Measurements from ENCODE around the gene F7. TPM values are rescaled to one million over a fixed set of nuclear protein-coding genes. Genes with fewer than 3 reads are reported as not detected.

The F7 gene
- total RNA-seq, 4 donors from 2014 or later: not detected

DNA sequence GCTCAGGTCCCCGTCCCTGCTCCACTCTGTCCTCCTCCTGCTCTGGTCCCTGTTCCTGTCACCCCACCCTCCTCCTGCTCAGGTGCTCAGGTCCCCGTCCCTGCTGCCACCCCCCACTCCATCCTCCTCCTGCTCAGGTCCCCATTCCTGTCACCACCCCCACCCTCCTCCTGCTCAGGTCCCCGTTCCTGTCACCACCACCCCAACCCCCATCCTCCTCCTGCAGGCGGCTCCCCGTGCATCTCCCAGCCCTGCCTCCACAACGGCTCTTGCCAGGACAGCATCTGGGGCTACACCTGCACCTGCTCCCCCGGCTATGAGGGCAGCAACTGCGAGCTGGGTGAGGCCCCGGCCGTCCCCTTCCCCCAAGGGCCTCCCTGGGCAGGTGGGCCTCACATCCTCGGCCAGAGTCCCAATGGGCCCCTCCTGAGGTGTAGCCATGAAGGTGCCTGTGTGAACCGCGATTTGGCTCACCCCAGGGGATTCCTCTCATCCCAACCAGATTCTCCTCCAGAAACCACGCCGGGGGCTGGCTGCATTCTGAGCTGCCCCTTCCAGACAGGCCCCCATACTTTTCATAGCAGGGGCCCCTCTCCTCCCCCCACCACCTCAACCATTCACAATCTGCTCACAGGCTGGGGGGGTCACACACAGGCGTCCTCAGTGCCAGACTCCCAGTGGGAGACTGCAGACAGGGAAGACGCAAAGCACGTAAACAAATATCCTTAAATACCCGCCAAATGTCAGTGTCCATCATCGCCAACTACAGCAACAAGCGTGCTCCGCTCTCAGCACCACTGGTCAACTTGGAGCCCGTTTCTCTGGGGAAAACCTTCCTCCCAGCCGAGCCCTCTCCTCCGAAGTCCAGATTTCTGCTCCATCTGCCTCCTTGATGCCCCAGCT is 57.4 kb downstream of the F7 start:
- 30 to 36% methylated on average over 23 to 24 of the region's 25 CpGs for WGBS, 2 donors
- H3K27me3 ChIP-seq: no peaks in the 10 kb centered on the region
- H3K9me3 ChIP-seq: no peaks in the 10 kb centered on the region
- no peaks in the 10 kb centered on the region for H3K36me3 ChIP-seq
- TF ChIP-seq POLR2A (IDR thresholded peaks at IDR 0.05): no peak
- TF ChIP-seq, protein P1, sequence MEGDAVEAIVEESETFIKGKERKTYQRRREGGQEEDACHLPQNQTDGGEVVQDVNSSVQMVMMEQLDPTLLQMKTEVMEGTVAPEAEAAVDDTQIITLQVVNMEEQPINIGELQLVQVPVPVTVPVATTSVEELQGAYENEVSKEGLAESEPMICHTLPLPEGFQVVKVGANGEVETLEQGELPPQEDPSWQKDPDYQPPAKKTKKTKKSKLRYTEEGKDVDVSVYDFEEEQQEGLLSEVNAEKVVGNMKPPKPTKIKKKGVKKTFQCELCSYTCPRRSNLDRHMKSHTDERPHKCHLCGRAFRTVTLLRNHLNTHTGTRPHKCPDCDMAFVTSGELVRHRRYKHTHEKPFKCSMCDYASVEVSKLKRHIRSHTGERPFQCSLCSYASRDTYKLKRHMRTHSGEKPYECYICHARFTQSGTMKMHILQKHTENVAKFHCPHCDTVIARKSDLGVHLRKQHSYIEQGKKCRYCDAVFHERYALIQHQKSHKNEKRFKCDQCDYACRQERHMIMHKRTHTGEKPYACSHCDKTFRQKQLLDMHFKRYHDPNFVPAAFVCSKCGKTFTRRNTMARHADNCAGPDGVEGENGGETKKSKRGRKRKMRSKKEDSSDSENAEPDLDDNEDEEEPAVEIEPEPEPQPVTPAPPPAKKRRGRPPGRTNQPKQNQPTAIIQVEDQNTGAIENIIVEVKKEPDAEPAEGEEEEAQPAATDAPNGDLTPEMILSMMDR (IDR thresholded peaks at IDR 0.05): no peak
- no peak for DNase-seq
- H3K4me1 ChIP-seq: no peaks in the 10 kb centered on the region
- H3K4me3 ChIP-seq (replicated peaks in 1 of 3): no peak overlapping the region
- intact Hi-C loops (cut with DNase I): no loop called here
- H3K27ac ChIP-seq: no peak overlapping the region

DNA sequence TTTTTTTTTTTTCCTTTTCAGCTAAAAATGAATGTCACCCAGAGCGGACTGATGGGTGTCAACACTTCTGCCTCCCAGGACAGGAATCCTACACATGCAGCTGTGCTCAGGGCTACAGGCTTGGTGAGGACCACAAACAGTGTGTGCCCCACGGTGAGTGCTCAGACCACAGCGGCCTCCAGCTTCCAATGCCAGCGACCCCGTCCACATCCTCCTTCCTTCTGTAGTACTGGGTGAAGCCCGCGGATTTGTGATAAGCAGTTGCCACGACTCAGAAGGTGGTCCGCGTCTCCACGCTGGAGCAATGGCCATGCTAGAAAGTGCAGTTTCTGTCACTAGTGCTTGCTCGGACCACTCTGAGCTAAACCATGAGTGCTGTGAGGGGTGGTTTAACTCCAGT is 58.9 kb downstream of the F7 start:
- H3K36me3 ChIP-seq: no peaks in the 10 kb centered on the region
- no peaks in the 10 kb centered on the region for H3K27me3 ChIP-seq
- TF ChIP-seq, protein P1 (IDR thresholded peaks at IDR 0.05): no peak
- no peak for TF ChIP-seq POLR2A (IDR thresholded peaks at IDR 0.05)
- H3K9me3 ChIP-seq: no peaks in the 10 kb centered on the region
- no peak overlapping the region for H3K27ac ChIP-seq
- intact Hi-C loops (cut with DNase I): no loop called here
- no peak overlapping the region for H3K4me3 ChIP-seq (replicated peaks in 1 of 3)
- DNase-seq: no peak
- WGBS, 2 donors: 76 to 85% methylated on average over 12 of the region's 12 CpGs
- no peaks in the 10 kb centered on the region for H3K4me1 ChIP-seq

DNA sequence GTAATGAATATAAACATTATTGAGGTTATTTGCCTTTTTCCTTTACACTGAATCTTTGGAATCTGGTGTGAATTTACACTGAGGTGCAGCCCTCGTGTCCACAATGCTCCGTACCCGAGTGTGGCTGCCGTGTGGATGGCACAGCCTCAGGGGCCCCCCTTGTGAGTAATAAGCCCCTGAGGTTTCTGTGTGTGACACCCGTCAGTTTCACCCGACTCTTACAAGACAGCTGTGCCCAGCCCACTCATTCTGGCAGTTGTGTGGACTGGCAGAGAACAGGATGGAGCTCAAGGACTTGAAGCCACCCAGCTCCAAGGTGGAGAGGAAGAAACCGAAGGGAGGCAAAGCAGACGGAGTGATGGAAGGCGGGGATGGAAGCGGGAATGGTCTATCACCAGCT is 60.7 kb downstream of the F7 start:
- Histone ChIP-seq H3K27me3 (no peaks in the 10 kb centered on the region), H3K4me1 (peaks cover 6% of the 10 kb centered on the region in 2 donors), H3K9me3 (no peaks in the 10 kb centered on the region), H3K4me3 (replicated peaks in 1 of 3) (no peak overlapping the region), H3K36me3 (no peaks in the 10 kb centered on the region), H3K27ac (no peak overlapping the region)
- WGBS, 2 donors: 94% methylated on average over 10 of the region's 10 CpGs
- no peak for DNase-seq
- intact Hi-C loops (cut with DNase I): no loop called here
- no peak for TF ChIP-seq POLR2A (IDR thresholded peaks at IDR 0.05)
- TF ChIP-seq, protein P1 (IDR thresholded peaks at IDR 0.05): no peak

DNA sequence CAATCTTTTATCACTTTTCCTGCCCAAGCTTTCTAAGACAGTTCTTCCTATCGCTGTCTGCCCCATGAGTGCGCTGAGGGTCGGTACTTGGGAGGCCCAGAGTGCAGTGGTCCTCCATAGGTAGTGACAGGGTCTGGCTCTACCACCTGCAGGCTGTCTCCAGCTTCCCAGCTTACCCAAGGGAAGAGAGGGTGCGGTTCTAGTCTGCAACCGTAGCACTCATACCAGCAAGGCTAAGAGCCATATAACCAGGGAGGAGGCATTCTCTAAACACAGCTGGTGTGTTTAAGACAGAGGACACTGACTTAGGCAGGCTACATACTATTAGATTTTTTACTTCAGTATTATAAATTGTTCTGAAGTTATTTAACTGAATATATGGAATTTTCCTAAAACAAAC is 61.1 kb downstream of the F7 start:
- no peak for DNase-seq
- H3K27ac ChIP-seq: no peak overlapping the region

DNA sequence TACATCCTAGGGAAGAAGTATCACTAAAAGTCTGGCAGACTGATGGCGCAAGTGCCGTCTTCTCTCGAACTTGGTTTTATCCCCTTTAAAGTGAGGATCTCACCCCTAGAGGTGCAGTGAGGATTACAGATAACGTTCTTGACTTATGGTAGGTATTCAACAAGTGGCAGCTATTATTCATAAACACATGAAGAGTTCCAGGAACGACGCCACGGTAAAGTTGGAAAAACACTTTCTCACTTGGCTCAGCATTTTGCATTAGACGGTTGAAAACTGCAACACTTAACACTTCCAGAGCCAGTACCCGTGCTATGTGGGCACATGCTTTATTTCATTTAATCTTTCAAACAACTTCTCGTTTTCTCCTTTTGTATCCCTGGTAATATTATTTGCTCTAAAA is 61.6 kb downstream of the F7 start:
- 92 to 94% methylated on average over 10 of the region's 10 CpGs for WGBS, 2 donors

More for the DNA sequence above, 61.1 kb downstream of the F7 start:
- no peak overlapping the region for H3K4me3 ChIP-seq (replicated peaks in 1 of 3)
- no peaks in the 10 kb centered on the region for H3K9me3 ChIP-seq
- WGBS, 2 donors: 89 to 92% methylated on average over 5 of the region's 5 CpGs
- TF ChIP-seq POLR2A (IDR thresholded peaks at IDR 0.05): no peak
- TF ChIP-seq, protein P1 (IDR thresholded peaks at IDR 0.05): no peak
- peaks cover 10% of the 10 kb centered on the region in 2 donors for H3K4me1 ChIP-seq
- intact Hi-C loops (cut with DNase I): no loop called here
- H3K27me3 ChIP-seq: no peaks in the 10 kb centered on the region
- no peaks in the 10 kb centered on the region for H3K36me3 ChIP-seq

More for the DNA sequence above, 61.6 kb downstream of the F7 start:
- no peak overlapping the region for H3K4me3 ChIP-seq (replicated peaks in 1 of 3)
- no peak for DNase-seq
- H3K27me3 ChIP-seq: no peaks in the 10 kb centered on the region
- H3K4me1 ChIP-seq: peaks cover 14% of the 10 kb centered on the region in 2 donors
- no peaks in the 10 kb centered on the region for H3K9me3 ChIP-seq
- intact Hi-C loops (cut with DNase I): no loop called here
- TF ChIP-seq, protein P1 (IDR thresholded peaks at IDR 0.05): no peak
- no peak for TF ChIP-seq POLR2A (IDR thresholded peaks at IDR 0.05)
- no peaks in the 10 kb centered on the region for H3K36me3 ChIP-seq
- H3K27ac ChIP-seq: no peak overlapping the region

Measured in thyroid gland (tissue), 4 donors.